Measurements from ENCODE around the gene MARCHF3. TPM values are rescaled to one million over a fixed set of nuclear protein-coding genes. Genes with fewer than 3 reads are reported as not detected.
"Not testable (repeated sequence)": the region's sequence is repeated elsewhere in the genome, so short reads cannot be mapped to it uniquely, and the experiment has no call there.

The MARCHF3 gene
- total RNA-seq, 1 experiment from 2014 or later = 16.1 TPM

DNA sequence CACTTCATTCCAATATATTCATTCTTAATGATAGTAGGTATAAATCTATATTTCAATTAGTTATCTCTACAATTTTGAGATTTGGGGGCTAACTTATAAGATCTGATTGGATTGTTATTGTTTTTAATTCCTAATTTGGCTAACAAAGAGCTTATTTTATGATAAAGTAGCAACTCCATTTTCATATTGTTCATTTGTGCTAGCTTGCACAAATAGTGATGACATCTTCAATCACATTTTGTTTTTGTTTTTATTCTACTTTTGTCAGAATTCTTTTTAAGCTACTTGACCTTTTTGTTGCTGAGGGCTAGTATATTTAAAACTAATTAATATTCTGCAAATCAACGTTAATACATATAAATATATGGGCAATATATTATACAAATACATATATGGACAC is 22.8 kb downstream of the MARCHF3 start (continued):
- TF ChIP-seq, protein P1, sequence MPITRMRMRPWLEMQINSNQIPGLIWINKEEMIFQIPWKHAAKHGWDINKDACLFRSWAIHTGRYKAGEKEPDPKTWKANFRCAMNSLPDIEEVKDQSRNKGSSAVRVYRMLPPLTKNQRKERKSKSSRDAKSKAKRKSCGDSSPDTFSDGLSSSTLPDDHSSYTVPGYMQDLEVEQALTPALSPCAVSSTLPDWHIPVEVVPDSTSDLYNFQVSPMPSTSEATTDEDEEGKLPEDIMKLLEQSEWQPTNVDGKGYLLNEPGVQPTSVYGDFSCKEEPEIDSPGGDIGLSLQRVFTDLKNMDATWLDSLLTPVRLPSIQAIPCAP (CRISPR knock-in tag; IDR thresholded peaks at IDR 0.05) = no peak

DNA sequence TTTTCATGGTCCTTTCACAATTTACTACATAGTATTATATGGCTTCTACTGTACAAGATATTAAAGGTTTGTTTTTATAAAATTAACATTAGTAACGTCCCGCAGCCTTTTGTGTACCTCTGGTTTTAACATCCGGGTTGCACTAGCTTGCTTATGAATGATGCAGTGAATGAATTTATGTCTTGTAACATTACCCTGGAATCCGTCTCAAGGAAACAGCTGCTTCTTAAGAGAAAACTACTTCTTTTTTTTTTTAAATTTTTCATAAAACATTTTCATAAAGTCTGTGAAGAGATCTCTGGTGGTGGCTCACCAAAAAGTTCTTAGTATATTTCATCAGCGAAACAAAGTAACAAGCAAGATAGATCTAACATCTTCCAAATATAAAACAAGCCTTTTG is 23.6 kb downstream of the MARCHF3 start:
- ATAC-seq (no peak), DNase-seq (ENCODE audit: low spot score) (no peak)
- Mint-ChIP-seq H3K9me3 (no peaks in the 10 kb centered on the region), H3K4me3 (no peak overlapping the region), H3K27me3 (ENCODE audit: low read depth) (no peaks in the 10 kb centered on the region), H3K4me1 (peaks cover 16% of the 10 kb centered on the region), H3K36me3 (no peaks in the 10 kb centered on the region), H3K27ac (no peak overlapping the region)
- TF ChIP-seq JUN (CRISPR knock-in tag; IDR thresholded peaks at IDR 0.05) = no peak
- no peak for TF ChIP-seq ZNF396 (CRISPR knock-in tag; IDR thresholded peaks at IDR 0.05; ENCODE audit: borderline replicate concordance)
- POLR2A ChIA-PET = no interaction called here
- CTCF ChIA-PET = no interaction called here

DNA sequence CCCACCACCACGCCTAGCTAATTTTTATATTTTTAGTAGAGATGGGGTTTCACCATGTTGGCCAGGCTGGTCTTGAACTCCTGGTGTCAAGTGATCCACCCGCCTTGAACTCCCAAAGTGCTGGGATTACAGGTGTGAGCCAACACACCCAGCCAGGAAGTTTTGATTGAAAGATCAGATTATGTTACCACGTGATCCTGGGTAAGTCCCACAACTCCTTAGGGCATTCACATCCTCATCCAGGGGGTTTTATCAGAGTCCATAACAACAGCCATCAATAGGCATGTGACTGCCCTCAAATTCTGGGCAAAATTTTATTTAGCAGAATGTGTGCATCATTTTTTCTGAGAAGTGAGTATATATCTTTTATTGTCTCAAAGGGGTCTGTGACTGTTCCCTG is 25.1 kb downstream of the MARCHF3 start:
- ATAC-seq; POLR2A ChIA-PET; H3K4me3 Mint-ChIP-seq; DNase-seq (ENCODE audit: low spot score); H3K27me3 Mint-ChIP-seq (ENCODE audit: low read depth); CTCF ChIA-PET; H3K9me3 Mint-ChIP-seq; H3K36me3 Mint-ChIP-seq; H3K27ac Mint-ChIP-seq: not testable (repeated sequence)
- H3K4me1 Mint-ChIP-seq = peaks cover 16% of the 10 kb centered on the region

DNA sequence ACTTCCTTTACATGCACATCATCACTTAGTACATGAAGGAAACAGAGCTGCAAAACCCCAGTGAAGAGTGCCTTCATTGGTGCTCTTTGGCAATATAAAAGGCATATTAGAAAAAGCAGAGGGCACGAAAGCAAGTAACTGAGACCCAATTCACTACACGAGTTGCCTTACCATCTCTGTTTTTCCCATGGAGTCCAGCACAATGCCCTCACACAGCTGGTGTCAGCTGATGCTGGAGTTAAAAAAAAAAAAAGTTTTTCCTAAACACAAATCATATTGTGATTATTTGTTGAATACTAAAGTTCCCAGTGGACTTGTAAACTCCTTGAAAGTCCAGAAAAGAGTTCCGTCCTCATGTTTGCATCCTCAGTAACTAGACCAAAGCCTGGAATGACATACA is 25.6 kb downstream of the MARCHF3 start:
- no peaks in the 10 kb centered on the region for H3K36me3 Mint-ChIP-seq
- DNase-seq (ENCODE audit: low spot score) (no peak), ATAC-seq (no peak)
- TF ChIP-seq, protein P2, sequence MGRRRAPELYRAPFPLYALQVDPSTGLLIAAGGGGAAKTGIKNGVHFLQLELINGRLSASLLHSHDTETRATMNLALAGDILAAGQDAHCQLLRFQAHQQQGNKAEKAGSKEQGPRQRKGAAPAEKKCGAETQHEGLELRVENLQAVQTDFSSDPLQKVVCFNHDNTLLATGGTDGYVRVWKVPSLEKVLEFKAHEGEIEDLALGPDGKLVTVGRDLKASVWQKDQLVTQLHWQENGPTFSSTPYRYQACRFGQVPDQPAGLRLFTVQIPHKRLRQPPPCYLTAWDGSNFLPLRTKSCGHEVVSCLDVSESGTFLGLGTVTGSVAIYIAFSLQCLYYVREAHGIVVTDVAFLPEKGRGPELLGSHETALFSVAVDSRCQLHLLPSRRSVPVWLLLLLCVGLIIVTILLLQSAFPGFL (CRISPR knock-in tag; IDR thresholded peaks at IDR 0.05; ENCODE audit: borderline replicate concordance) = no peak
- no peak for TF ChIP-seq NFATC4 (CRISPR knock-in tag; IDR thresholded peaks at IDR 0.05)
- no peak for TF ChIP-seq ZNF396 (CRISPR knock-in tag; IDR thresholded peaks at IDR 0.05; ENCODE audit: borderline replicate concordance)
- no peak for TF ChIP-seq GABPB1 (CRISPR knock-in tag; IDR thresholded peaks at IDR 0.05)
- TF ChIP-seq, protein P3, sequence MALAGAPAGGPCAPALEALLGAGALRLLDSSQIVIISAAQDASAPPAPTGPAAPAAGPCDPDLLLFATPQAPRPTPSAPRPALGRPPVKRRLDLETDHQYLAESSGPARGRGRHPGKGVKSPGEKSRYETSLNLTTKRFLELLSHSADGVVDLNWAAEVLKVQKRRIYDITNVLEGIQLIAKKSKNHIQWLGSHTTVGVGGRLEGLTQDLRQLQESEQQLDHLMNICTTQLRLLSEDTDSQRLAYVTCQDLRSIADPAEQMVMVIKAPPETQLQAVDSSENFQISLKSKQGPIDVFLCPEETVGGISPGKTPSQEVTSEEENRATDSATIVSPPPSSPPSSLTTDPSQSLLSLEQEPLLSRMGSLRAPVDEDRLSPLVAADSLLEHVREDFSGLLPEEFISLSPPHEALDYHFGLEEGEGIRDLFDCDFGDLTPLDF (CRISPR knock-in tag; IDR thresholded peaks at IDR 0.05) = no peak
- no peaks in the 10 kb centered on the region for H3K9me3 Mint-ChIP-seq
- H3K4me1 Mint-ChIP-seq = peaks cover 14% of the 10 kb centered on the region
- ChIA-PET CTCF (no interaction called here), POLR2A (interaction anchor here (0.7 kb wide), 1 partner anchor 248 kb away, joined by 3 read pairs; no protein-coding TSS in a partner anchor)
- H3K27ac Mint-ChIP-seq = no peak overlapping the region
- no peak overlapping the region for H3K4me3 Mint-ChIP-seq
- no peaks in the 10 kb centered on the region for H3K27me3 Mint-ChIP-seq (ENCODE audit: low read depth)

DNA sequence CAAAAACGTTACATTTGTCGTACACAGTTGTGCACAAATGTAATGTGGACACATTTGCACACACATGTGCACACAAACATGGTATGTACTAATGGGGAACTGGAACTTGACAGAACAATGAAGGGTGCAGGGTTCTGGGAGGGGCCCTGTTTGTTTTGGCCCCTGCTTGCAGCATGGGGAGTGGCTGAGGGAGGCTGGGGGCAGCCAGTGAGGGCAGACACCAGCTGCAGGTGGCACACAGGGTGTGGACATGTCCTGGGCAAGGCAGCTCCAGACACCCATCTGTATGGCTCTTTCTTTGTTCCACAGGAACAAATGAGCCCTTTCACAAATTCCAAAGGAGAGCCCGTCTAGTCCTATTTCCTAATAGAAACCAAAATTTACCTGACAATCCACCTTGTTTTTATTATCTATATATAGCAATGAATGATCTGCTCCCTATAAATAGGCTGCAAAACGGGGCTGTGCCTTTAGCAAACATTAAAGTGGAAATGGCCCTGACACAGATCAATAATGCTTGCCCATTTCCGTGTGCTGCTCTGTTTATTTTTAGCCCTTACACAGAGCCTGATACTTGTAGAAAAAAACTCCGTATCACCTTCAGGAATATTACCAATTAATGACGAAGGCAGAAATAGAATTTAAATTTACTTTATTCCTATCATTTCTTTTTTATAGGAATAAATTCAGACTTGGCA is 26.4 kb downstream of the MARCHF3 start:
- Mint-ChIP-seq H3K36me3 (no peaks in the 10 kb centered on the region), H3K27ac (no peak overlapping the region; the same call in 1 of the 2 replicates), H3K9me3 (no peaks in the 10 kb centered on the region), H3K4me3 (no peak overlapping the region), H3K4me1 (peaks cover 8% of the 10 kb centered on the region), H3K27me3 (ENCODE audit: low read depth) (no peaks in the 10 kb centered on the region)
- ATAC-seq (no peak), DNase-seq (ENCODE audit: low spot score) (no peak)
- CTCF ChIA-PET = no interaction called here
- POLR2A ChIA-PET = no interaction called here
- TF ChIP-seq CREM (CRISPR knock-in tag; IDR thresholded peaks at IDR 0.05) = no peak
- TF ChIP-seq, protein P4, sequence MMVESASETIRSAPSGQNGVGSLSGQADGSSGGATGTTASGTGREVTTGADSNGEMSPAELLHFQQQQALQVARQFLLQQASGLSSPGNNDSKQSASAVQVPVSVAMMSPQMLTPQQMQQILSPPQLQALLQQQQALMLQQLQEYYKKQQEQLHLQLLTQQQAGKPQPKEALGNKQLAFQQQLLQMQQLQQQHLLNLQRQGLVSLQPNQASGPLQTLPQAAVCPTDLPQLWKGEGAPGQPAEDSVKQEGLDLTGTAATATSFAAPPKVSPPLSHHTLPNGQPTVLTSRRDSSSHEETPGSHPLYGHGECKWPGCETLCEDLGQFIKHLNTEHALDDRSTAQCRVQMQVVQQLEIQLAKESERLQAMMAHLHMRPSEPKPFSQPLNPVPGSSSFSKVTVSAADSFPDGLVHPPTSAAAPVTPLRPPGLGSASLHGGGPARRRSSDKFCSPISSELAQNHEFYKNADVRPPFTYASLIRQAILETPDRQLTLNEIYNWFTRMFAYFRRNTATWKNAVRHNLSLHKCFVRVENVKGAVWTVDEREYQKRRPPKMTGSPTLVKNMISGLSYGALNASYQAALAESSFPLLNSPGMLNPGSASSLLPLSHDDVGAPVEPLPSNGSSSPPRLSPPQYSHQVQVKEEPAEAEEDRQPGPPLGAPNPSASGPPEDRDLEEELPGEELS (CRISPR knock-in tag; IDR thresholded peaks at IDR 0.05) = no peak
- TF ChIP-seq, protein P5, sequence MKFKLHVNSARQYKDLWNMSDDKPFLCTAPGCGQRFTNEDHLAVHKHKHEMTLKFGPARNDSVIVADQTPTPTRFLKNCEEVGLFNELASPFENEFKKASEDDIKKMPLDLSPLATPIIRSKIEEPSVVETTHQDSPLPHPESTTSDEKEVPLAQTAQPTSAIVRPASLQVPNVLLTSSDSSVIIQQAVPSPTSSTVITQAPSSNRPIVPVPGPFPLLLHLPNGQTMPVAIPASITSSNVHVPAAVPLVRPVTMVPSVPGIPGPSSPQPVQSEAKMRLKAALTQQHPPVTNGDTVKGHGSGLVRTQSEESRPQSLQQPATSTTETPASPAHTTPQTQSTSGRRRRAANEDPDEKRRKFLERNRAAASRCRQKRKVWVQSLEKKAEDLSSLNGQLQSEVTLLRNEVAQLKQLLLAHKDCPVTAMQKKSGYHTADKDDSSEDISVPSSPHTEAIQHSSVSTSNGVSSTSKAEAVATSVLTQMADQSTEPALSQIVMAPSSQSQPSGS (CRISPR knock-in tag; IDR thresholded peaks at IDR 0.05; ENCODE audit: borderline replicate concordance, low read depth) = no peak
- no peak for TF ChIP-seq ZNF263 (CRISPR knock-in tag; IDR thresholded peaks at IDR 0.05; ENCODE audit: low read depth)
- TF ChIP-seq, protein P6, sequence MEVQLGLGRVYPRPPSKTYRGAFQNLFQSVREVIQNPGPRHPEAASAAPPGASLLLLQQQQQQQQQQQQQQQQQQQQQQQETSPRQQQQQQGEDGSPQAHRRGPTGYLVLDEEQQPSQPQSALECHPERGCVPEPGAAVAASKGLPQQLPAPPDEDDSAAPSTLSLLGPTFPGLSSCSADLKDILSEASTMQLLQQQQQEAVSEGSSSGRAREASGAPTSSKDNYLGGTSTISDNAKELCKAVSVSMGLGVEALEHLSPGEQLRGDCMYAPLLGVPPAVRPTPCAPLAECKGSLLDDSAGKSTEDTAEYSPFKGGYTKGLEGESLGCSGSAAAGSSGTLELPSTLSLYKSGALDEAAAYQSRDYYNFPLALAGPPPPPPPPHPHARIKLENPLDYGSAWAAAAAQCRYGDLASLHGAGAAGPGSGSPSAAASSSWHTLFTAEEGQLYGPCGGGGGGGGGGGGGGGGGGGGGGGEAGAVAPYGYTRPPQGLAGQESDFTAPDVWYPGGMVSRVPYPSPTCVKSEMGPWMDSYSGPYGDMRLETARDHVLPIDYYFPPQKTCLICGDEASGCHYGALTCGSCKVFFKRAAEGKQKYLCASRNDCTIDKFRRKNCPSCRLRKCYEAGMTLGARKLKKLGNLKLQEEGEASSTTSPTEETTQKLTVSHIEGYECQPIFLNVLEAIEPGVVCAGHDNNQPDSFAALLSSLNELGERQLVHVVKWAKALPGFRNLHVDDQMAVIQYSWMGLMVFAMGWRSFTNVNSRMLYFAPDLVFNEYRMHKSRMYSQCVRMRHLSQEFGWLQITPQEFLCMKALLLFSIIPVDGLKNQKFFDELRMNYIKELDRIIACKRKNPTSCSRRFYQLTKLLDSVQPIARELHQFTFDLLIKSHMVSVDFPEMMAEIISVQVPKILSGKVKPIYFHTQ (CRISPR knock-in tag; IDR thresholded peaks at IDR 0.05) = no peak
- no peak for TF ChIP-seq JUN (CRISPR knock-in tag; IDR thresholded peaks at IDR 0.05)
- TF ChIP-seq, protein P7, sequence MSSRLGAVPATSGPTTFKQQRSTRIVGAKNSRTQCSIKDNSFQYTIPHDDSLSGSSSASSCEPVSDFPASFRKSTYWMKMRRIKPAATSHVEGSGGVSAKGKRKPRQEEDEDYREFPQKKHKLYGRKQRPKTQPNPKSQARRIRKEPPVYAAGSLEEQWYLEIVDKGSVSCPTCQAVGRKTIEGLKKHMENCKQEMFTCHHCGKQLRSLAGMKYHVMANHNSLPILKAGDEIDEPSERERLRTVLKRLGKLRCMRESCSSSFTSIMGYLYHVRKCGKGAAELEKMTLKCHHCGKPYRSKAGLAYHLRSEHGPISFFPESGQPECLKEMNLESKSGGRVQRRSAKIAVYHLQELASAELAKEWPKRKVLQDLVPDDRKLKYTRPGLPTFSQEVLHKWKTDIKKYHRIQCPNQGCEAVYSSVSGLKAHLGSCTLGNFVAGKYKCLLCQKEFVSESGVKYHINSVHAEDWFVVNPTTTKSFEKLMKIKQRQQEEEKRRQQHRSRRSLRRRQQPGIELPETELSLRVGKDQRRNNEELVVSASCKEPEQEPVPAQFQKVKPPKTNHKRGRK (CRISPR knock-in tag; IDR thresholded peaks at IDR 0.05; ENCODE audit: borderline replicate concordance) = no peak
- no peak for TF ChIP-seq PRRX2 (CRISPR knock-in tag; IDR thresholded peaks at IDR 0.05)
- no peak for TF ChIP-seq GRHL2 (CRISPR knock-in tag; IDR thresholded peaks at IDR 0.05; ENCODE audit: insufficient replicate concordance, severe bottlenecking)

All from WTC11 (cell line).